ENCODE data around the gene CHL1. TPM values are rescaled to one million over a fixed set of nuclear protein-coding genes. Genes with fewer than 3 reads are reported as not detected.

Gene CHL1
- total RNA-seq, 1 experiment from 2014 or later: not detected

DNA sequence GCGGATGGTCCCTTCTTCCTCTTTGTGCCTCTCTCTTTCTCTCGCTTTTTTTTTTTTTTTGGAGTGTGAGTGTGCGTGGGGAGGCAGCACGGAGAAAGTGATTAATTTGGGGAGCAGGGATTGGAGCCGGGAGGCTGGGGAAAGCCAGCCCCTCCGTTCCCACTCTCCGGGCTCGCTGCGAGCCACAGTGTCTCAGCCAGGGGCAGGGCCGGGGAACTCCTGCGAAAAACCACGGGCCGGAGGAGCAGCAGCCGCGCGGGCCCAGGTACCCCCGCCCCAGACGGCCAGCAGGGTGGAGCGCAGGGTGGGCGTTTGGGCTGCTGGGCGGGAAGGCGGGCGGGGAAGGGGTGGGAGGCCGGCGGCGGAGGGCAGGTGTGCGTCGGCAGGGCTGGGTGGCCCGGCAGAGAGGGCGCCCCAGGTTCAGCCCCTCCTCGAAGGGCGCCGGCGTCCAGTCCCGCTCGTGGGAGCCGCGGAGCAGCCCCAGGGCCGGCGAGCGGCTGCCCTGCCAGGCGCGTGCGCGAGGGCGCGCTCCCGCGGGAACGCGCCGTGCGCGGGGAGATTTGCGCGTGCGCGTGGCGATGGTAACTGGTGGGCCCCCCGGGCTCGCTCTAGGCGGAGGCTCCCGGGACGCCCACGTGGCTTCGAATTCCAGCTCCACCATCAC is 1.4 kb downstream of the CHL1 start:
- Mint-ChIP-seq H3K36me3 (ENCODE audit: insufficient read depth, unreplicated experiment) (no peaks in the 10 kb centered on the region), H3K27ac (ENCODE audit: unreplicated experiment) (no peak overlapping the region), H3K27me3 (ENCODE audit: insufficient read depth, unreplicated experiment) (no peaks in the 10 kb centered on the region), H3K9me3 (ENCODE audit: unreplicated experiment) (no peaks in the 10 kb centered on the region), H3K4me3 (ENCODE audit: unreplicated experiment) (no peak overlapping the region), H3K4me1 (ENCODE audit: low read depth, unreplicated experiment) (no peaks in the 10 kb centered on the region)
- Histone ChIP-seq H3K36me3 (ENCODE audit: control insufficient read depth, insufficient read depth, low read length) (no peaks in the 10 kb centered on the region), H3K27me3 (replicated peaks; ENCODE audit: control insufficient read depth, insufficient read depth, low read length) (no peaks in the 10 kb centered on the region), H3K4me1 (no peaks in the 10 kb centered on the region), H3K9me3 (no peaks in the 10 kb centered on the region), H3K4me3 (ENCODE audit: low read depth, low read length) (no peak overlapping the region)
- no peak for DNase-seq
- POLR2A ChIA-PET: no interaction called here
- intact Hi-C loops (cut with micrococcal nuclease; ENCODE audit: unreplicated experiment): no loop called here
- CTCF ChIA-PET: no interaction called here
- BruUV-seq (replicated peaks): no TSS peak
- no peak for TF ChIP-seq CTCF (IDR thresholded peaks at IDR 0.05; ENCODE audit: insufficient read depth in 1 of 2, low read depth in 1 of 2, low read length in 1 of 2, severe bottlenecking in 1 of 2, unreplicated experiment in 1 of 2)

DNA sequence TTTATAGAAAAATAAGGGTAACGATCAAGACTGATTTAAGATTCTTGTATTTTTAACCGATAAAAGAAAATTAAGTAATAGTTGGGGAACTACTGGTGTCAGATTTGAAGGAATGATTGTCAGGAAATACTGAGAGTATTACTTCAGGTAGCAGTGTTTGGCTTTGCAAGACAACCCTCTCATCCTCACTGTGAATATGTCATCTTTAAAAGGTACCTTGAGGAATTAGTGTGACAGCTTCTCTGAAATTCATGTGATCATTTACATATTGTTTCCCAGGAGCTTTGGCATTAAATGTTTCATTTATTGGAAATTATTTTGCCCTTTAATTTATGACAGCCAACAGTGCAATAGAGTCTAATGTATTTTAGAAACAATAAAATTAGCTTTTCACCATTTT is 3.3 kb downstream of the CHL1 start:
- H3K9me3 ChIP-seq: no peaks in the 10 kb centered on the region
- no peaks in the 10 kb centered on the region for H3K9me3 Mint-ChIP-seq (ENCODE audit: unreplicated experiment)
- POLR2A ChIA-PET: no interaction called here

GRCh38 chr3:200758-201325 is 4.3 kb downstream of the CHL1 start:
- no peaks in the 10 kb centered on the region for H3K9me3 ChIP-seq
- H3K36me3 Mint-ChIP-seq (ENCODE audit: insufficient read depth, unreplicated experiment): no peaks in the 10 kb centered on the region
- no peaks in the 10 kb centered on the region for H3K27me3 ChIP-seq (replicated peaks; ENCODE audit: control insufficient read depth, insufficient read depth, low read length)

More for the DNA sequence above, 3.3 kb downstream of the CHL1 start:
- intact Hi-C loops (cut with micrococcal nuclease; ENCODE audit: unreplicated experiment): no loop called here
- Histone ChIP-seq H3K4me1 (no peaks in the 10 kb centered on the region), H3K36me3 (ENCODE audit: control insufficient read depth, insufficient read depth, low read length) (no peaks in the 10 kb centered on the region), H3K4me3 (ENCODE audit: low read depth, low read length) (no peak overlapping the region), H3K27me3 (replicated peaks; ENCODE audit: control insufficient read depth, insufficient read depth, low read length) (no peaks in the 10 kb centered on the region)
- no peak overlapping the region for H3K4me3 Mint-ChIP-seq (ENCODE audit: unreplicated experiment)
- no peak for DNase-seq
- CTCF ChIA-PET: interaction anchor here (0.6 kb wide), 1 partner anchor 27 kb away, joined by 3 read pairs; no protein-coding TSS in a partner anchor
- H3K27ac Mint-ChIP-seq (ENCODE audit: unreplicated experiment): no peak overlapping the region
- H3K27me3 Mint-ChIP-seq (ENCODE audit: insufficient read depth, unreplicated experiment): peaks cover 6% of the 10 kb centered on the region
- H3K4me1 Mint-ChIP-seq (ENCODE audit: low read depth, unreplicated experiment): no peaks in the 10 kb centered on the region
- no peak for TF ChIP-seq CTCF (IDR thresholded peaks at IDR 0.05; ENCODE audit: insufficient read depth in 1 of 2, low read depth in 1 of 2, low read length in 1 of 2, severe bottlenecking in 1 of 2, unreplicated experiment in 1 of 2)
- no TSS peak for BruUV-seq (replicated peaks)
- H3K36me3 Mint-ChIP-seq (ENCODE audit: insufficient read depth, unreplicated experiment): no peaks in the 10 kb centered on the region

More at GRCh38 chr3:200758-201325, 4.3 kb downstream of the CHL1 start:
- Histone ChIP-seq H3K4me1 (no peaks in the 10 kb centered on the region), H3K4me3 (ENCODE audit: low read depth, low read length) (no peak overlapping the region), H3K36me3 (ENCODE audit: control insufficient read depth, insufficient read depth, low read length) (no peaks in the 10 kb centered on the region)
- H3K4me1 Mint-ChIP-seq (ENCODE audit: low read depth, unreplicated experiment): no peaks in the 10 kb centered on the region
- DNase-seq: no peak
- TF ChIP-seq CTCF (IDR thresholded peaks at IDR 0.05; ENCODE audit: insufficient read depth in 1 of 2, low read depth in 1 of 2, low read length in 1 of 2, severe bottlenecking in 1 of 2, unreplicated experiment in 1 of 2): no peak
- intact Hi-C loops (cut with micrococcal nuclease; ENCODE audit: unreplicated experiment): no loop called here
- ChIA-PET CTCF (no interaction called here), POLR2A (no interaction called here)
- BruUV-seq (replicated peaks): no TSS peak
- H3K9me3 Mint-ChIP-seq (ENCODE audit: unreplicated experiment): no peaks in the 10 kb centered on the region
- no peak overlapping the region for H3K4me3 Mint-ChIP-seq (ENCODE audit: unreplicated experiment)
- H3K27me3 Mint-ChIP-seq (ENCODE audit: insufficient read depth, unreplicated experiment): peaks cover 6% of the 10 kb centered on the region
- no peak overlapping the region for H3K27ac Mint-ChIP-seq (ENCODE audit: unreplicated experiment)
